Stimulated activated CD4-positive, alpha-beta T cell treated with anti-CD3 and anti-CD28 coated beads, Interleukin-1b, Interleukin-23, amount 100 ng/mL, for 48 hours (primary cell): Measurements from ENCODE around the gene BEX3.
"Not testable (repeated sequence)": the region's sequence is repeated elsewhere in the genome, so short reads cannot be mapped to it uniquely, and the experiment has no call there.

Experiments
- DNase-seq: peaks from one replicate; pipeline ENCODE4 v3.0.0-alpha.2; 2020

The BEX3 gene

DNA sequence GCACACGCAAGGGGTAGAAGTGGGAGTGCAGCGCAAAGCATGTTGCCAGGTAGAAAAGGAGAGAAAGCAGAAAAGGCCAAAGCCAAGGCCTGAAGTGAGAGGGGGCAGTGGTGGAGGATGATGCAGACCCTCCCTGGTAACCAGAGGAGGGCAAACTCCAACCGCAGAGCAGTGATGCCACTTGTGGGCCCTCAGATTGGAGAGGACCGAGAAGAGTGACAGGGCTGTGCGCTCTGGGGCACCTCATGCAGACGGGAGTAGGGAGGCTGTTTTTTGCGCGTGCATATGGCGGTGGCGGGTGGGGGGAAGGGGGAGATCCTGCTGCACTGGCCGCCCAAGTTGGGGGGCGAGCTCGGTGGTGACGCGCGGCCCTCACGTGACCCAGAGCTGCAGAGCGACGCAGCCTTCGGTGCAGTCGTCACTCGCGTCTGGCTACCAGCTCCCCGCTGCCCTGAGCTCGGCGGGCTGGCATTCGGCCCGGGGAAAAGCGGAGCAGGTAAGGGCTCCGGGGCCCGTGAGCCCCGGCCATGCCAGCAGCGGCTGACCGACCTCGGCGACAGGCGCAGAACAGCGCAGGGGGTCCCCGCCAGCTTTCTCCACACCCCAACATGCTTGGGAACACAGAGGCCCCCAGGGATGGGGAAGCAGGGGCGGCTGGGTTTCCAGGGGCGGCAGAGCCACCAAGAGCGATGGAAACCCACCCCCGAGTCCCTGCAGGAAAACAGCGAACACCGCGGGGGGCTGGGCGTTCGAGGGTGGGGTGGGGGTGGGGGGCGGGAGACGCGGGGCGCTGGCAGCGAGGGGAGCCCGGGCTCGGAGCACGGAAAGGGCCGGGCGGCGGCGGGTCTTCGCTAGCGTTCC lies at the start of gene BEX3:
BEX3 (plus strand) TSS at position 421 of the 861 bp plus-strand sequence. CDS start 984 bp downstream, outside the sequence.
- peak; percentile 33 for DNase-seq

DNA sequence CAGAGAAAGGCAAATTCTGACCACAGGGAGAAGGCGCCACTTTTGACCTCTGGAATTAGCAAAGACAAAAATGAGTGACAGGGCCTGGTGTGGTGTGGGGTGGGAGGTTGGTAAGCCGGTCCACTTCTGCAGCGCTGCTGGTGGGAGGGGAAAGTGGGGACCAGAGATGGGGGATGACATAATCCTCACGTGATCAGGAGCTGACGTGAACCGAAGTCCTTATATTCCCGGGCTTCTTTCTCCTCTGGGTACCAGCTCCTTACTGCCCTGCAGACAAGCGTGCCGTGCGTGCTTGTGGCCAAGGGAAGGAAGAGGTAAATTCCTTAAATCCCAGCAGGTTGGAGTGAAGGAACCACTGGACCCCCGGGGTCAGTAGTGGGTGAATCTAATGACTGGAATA lies 46.3 kb upstream of the BEX3 start, which contains the start of gene TCEAL7:
TCEAL7 (plus strand) TSS at position 249 of the 400 bp plus-strand sequence. CDS start 1,165 bp downstream, outside the sequence.
- DNase-seq = no peak

DNA sequence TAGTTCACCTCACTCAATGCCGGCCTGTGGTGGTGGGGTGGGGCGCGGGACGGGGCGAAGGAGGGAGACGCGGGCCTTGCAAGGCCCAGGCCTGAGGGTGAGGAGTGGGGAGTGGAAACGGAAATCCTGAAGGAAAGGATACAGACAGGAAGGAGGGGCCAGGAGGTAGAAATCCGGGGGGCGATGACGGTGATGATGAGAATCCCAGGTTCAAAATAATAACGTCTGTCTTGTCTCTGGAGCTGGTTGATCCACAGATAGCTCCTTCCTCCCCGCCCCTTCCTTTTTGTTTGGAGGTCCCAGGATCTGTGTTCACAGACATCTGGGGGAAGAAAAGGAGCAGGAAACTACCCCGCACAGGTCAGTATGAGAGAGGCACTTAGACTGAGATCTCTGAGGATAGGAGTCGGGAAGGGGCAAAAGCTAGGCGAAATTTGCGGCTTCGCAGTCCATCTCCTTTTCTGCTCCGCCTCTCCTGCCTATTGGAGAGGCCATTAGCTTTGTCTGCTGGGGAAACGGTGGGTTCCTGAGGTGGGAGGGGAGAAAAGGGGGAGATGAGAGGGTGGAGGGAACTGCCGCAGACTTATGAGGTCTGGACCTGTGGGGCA lies 45.6 kb upstream of the BEX3 start:
- no peak for DNase-seq

DNA sequence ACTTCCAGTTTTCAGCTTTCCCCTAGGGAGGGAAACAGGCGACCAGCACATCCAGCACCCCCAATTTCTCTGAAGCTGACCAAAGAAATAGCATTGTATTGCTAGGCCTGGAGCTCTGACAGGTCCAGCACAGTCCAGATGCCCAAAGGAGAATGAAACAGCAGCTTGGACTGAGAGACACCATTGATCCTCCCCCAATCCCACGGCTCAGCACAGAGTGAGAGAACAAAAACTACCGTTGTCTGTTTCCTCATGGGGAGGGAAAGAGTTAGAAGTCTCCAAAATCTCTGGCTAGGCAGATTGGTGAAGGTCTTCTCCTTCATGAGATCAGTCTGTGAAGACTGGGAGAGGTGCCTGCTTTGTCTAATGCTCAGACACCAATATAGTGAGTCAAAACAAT lies 37.7 kb upstream of the BEX3 start:
- DNase-seq = no peak

DNA sequence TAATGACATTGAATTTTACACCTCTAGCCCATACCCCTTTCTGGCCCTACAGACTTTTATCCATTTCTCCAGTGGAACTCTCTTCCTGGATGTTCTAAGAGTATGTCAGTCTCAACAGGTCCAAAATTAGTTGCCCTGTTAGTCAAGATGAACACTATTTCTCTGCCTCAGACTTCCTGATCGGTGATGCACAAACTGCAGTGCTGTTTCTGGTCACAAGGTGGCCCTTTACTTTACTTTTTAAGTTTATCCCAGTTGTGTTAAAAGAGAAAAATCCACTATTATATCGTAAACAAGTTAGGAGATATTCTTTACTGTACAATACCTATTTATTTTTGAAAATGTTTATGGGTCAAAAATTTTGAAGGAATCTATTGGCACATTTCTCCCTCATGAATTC lies 33.2 kb upstream of the BEX3 start:
- peak; percentile 14 for DNase-seq

DNA sequence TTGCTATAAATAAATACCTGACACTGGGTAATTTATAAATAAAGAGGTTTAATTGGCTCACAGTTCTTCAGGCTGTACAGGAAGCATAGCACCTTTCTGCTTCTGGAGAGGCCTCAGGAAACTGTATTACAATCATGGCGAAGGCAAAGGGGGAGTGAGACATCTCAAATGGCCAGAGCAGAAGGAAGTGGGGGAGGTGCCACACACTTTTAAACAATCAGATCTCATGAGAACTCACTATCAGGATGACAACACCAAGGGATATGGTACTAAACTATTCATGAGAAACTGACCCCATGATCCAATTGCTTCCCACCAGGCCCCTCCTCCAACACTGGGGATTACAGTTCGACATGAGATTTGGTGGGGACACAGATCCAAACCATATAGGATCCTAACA lies 31.7 kb upstream of the BEX3 start:
- no peak for DNase-seq

DNA sequence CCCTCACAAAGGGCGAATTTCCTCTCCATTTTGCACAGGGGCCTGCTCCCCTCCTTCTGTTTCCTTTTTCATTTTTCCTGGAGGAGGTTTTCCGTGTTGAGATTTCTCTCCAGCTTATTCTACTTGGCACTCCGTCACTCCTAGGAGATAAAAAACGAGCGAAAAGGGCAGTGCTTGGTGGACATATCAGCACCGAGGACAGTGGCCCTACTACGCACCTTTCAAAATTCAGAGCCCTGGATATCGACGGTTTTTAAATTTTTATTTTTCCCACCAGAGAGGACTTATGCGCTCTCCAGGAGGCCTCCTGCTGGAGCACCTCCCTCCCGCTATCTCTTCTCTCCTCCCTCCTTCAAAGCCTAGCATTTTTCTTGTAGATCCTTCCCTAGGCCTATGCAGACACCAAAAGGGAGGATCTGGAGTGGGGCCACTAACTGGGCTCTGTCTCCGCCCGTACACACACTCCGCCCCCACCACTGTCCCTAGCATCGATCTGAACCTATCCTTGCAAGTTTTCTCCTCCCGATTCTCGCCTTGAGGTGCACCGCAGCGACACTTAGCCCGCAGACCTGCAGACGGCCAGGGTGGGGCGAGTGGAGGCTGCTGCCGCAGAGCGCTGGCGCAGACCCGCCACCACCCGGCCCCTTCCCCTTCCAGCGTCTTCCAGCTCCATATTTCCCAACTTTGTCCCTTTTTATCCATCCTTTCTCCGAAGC lies 28.5 kb upstream of the BEX3 start:
- no peak for DNase-seq

DNA sequence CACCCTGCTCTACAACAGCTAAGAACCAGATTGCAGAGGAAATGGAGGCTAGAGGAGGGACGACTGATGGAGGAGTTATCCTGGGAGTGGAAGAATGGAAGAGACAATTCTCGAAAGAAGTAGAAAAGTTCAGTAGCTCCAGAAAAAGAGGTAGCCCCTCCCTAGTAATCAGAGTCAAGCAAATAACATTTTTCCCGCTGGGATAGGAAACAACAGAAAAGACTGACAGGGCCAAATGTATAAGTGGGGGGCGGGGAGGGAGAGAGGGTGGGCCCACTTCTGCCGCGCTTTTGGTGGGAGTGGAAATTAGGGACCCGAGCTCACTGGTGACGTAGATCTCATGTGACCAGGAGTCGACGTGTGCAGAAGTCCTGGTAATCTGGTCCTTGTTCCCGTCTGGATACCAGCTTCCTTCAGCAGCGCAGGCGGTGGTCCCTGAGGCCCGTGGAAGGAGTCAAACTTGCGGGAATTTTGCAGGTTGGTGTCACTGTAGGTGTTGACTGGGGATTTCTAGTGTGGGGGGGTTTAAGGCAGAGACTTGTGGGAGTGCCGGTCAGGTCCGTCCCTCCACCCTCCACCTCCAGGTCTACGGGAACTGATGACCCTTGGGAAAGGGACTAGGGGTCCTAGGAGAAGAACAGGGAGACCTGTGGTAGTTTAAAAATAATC lies 20.1 kb upstream of the BEX3 start, which contains the start of gene TCEAL9:
TCEAL9 (plus strand) TSS at position 377 of the 669 bp plus-strand sequence. CDS start 1,179 bp downstream, outside the sequence.
- DNase-seq = no peak

DNA sequence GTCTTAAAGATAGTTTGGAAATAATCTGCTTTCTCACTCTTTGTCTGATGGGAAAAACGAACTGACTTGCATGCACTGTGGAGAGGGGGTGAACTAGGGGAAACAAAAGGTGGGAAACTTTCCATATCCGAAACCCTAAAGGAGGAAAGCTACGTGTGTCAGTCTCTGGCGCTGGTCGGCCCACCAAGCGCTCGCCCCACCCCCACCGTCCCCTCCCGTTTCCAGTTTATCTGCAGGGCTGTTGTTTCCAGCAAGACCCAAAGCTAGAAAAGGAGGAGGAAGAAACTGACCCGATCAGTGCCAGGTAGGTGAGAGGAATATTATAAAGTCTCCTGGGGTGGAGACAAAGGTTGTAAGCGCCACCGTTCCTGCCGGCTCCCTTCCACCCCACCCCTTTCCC lies 19.5 kb upstream of the BEX3 start:
- no peak for DNase-seq

DNA sequence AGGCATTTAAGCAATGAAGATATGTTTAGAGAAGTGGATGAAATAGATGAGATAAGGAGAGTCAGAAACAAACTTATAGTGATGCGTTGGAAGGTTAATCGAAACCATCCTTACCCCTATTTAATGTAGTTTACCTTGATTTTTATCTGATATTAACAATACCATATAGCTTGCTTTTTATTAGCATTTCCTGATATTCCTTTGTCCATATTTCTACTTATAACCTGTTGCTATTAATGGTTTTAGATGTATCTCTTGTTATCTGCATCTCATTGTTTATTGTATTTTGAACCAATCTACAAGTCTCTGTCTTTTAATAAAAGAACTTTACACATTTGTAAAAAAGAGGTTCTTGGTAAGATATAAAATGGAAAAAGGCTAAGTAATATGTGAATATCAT lies 18.5 kb upstream of the BEX3 start:
- DNase-seq = no peak

DNA sequence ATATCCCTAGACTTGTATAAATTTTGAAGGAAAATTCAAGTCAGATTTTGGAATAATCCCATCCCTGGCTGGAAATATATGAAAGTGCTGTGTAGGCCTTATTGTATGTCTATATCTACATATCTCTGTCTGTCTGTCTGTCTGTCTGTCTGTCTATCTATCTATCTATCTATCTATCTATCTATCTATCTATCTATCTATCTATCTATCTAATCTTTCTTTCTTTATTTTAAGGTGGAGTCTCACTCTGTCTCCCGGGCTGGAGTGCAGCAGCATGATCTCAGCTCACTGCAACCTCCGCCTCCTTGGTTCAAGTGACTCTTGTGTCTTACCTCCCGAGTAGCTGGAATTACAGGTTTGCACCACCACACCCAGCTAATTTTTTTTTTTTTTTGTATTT lies 16.7 kb upstream of the BEX3 start:
- DNase-seq = not testable (repeated sequence)

DNA sequence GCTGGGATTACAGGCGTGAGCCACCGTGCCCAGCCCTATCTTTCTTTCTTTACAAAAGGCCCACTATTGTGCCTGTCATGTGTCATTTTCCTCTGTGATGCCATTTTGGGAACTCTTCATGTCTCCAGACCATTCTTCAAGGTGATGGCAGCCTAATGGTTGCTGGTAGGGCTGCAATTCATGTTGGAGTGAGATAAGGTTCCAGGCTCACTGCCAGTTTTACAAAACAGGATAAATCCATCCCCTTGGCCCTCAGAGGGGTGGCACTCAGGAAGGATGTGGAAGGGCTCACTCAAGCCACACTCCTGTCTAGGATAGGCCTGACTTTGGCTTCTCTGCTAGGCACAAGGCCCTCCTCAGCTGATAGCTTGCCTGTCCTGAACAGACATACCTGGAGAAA lies 16.2 kb upstream of the BEX3 start:
- no peak for DNase-seq

DNA sequence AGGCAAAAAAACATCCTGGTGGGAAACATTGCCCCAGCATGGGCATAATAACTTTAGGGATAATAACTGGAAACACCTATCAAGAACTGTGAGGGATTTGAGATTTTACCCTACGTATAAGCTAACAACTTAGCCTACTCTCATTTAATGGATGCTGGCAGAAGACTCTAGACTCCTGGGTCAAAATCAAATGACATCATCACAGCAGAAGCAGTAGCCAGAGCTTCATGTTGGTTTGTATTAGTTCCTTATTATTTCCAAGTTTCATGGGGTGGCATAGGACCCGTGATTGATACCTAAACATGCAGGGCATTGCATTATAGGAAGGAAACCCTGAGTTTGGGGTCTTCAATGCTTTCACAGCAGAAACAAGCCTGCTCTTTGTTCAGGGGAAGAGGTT lies 15.4 kb upstream of the BEX3 start:
- DNase-seq = no peak

DNA sequence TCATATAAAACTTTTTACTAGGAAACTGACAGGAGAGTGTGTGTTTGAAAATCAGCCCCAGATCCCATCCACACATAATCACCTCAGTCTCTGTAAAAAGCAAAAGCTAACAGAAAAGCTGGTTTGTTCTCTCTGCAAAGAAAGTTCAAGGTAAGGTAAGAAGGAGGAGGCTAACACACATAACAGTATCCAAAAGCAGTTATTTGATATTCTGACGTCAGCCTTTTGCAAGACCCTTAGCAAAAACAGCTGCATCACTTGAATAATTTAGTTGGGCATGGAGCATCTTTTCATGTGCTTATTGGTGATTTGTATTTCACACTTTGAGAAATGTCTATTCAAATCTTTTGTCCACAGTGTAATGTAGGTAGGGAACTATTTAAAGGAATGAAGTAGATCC lies 14.5 kb upstream of the BEX3 start:
- no peak for DNase-seq

DNA sequence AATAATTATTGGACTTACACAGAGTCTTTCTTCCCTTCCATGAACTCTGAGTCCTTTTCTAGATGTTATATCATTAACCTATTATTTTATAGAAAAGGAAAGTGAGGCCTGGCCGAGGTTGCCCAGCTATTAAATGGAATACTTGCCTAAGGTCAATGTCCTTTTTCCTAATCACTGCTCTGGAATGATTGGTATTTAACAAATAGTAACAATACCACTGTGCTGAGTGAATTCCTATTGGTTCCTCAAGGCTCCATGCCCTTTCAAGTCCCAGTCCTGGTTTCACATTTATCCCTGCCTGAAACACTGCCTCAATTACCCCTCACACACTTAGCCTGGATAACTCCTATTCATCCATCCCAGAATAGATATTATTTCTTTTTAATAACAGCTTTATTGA lies 13.9 kb upstream of the BEX3 start:
- no peak for DNase-seq

DNA sequence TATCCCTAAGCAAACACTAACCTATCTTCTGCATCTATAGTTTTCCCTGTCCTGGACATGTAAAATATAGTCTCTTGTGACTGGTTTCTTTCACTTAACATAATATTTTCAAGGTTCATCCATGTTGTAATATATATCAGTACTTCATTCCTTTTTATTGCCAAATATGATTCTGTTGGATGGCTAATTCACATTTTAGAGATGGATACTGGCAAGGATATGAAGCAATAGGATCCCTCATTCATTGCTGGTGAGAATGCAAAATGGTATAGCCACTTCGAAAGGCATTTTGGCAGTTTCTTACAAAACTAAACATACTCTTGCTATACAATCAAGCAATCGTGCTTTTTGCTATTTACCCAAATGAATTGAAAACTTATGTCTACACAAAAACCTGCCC lies 13.3 kb upstream of the BEX3 start:
- no peak for DNase-seq

DNA sequence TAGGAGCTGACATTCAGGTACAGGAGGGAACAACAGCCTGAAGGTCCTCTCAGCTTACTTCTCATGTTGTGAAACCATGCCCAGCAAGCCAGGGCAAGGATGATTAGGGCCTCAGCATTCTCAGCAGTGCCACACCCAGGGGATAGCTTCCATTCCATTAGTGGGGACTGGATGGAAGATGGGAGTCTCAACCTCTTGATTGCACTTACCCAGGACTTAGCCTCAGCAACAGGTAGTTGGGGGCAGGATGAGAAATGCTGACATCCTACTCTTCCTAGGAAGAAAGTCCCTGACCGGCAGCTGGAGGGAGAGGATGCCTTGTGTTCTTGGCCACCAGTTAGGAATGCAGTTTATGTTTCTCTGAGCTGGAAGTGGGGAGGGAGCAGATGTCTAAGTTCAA lies 8.8 kb upstream of the BEX3 start:
- no peak for DNase-seq

DNA sequence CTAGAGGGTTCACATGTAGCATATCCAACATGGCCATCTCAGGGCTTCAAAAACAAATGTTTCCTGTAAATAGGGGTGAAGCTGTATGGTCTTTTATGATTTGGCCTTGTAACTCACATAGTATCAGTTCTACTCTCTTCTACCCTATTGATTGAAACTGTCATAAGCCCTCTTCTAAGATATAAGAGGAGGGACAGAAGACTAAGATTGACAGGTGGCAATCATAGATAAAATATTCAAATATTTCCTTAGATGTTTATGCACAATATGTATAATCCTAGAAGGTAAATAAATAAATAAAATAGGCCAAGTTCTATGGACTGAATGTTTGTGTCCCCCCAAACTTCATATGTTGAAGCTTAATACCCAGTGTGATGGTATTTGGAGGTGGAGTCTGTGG lies 6.9 kb upstream of the BEX3 start:
- DNase-seq = no peak

DNA sequence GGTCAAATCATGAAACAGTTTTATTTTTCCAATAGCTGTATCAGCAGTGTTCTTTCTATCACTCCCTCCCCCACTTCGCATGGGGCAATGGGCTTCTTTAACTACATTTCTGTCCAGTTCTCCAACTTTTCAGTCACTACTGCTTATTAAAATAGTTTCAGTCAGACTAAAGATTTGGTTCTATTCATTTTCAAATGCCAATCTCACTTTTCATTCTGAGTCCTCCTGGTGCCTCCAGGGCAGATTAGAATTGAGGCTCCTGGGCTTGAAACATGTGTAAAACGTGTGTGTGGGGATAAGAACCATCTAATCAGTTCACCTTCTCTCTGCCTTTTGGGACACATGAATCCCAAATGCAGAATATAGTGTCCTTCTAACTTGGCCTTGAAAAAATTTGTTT lies 3.5 kb upstream of the BEX3 start:
- no peak for DNase-seq

DNA sequence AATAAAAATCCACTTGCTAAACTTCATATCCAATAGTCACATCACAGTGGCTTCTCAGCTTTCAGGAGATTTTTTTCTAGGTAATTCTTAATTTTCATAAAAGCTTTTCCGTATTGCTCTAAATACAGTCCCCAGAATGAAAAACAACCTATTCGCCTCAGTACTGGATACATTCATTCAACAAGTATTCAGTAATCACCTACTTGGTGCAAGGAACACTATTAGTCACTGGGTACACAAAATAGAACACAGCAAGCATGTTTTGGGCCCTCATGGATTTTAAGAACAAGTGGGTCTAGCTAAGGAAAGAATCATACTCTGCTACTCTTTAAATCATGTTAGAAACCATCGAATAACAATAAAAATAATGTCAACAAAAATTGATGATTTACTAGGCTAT lies 2.8 kb upstream of the BEX3 start:
- no peak for DNase-seq

DNA sequence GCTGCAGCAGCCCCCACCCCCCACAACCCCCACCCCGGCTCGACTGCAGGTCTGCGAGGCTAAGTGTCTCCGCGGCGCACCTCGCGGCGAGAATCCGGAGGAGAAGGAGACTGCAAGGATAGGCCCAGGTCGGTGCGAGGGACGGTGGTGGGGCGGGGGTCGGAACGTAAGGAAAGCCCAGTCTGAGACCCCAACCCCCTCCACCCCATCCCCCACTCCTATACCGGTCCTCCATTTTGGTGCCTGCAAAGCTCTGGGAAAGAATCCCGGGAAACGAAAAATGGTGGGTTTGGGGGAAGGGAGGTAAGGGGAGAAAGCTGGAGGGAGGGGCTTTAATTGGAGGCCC lies 614 bp downstream of the BEX3 start:
- no peak for DNase-seq

DNA sequence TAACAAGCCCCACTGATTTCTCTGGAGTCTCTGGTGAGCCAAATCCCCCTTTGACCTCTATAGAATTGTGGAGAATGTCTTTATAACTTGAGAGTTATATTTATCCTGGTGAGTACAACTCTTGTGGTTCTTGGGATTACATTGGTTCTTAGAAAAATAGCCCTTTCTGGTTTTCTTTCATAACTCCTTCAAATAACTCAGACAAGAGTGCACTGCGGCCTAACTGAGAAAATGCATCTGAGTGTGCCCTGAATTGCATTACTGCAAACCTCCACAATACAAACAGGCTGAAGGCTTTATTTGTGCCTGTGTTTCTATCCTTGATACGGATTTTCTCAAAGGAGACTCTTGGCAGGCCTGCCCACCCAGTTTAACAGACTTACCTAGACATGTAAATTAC lies 2.7 kb downstream of the BEX3 start:
- DNase-seq = no peak

DNA sequence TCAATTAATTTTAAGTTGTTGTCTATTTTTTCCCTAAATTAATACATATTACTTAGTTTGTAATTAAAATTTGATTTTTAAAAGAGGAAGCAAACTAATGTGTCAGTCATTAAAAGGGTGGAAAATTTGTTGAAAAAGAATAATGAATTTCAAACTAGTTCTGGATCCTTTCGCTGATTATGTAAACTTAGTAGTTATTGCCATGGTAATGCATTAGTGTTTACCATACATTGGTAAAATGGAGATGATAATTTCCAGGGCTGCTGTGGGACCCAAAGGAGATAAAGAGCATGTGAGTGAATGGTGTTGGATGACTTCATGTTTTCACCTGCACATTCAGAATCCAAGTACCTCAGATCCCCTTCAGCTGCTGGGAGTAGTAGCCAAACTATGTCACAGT lies 6.5 kb downstream of the BEX3 start:
- DNase-seq = no peak
